Neural cell (in vitro differentiated cells): ENCODE results near the gene CDR2.

Experiments used
- POLR2AphosphoS5 ChIP-seq: IDR thresholded peaks from 2 replicates; pipeline ENCODE4 v1.6.1; 2012
- TF ChIP-seq, protein P1 (sequence below): fragments of 450-650 bp; IDR thresholded peaks from 2 replicates; pipeline ENCODE4 v1.5.1; 2014; ENCODE audit warnings: antibody characterized with exemption, mild to moderate bottlenecking, moderate library complexity; ENCODE audit not compliant: poor library complexity, severe bottlenecking
- TF ChIP-seq, protein P2 (sequence below): IDR thresholded peaks from 2 replicates; pipeline ENCODE4 v1.6.1; 2012; ENCODE audit warnings: borderline replicate concordance

DNA sequence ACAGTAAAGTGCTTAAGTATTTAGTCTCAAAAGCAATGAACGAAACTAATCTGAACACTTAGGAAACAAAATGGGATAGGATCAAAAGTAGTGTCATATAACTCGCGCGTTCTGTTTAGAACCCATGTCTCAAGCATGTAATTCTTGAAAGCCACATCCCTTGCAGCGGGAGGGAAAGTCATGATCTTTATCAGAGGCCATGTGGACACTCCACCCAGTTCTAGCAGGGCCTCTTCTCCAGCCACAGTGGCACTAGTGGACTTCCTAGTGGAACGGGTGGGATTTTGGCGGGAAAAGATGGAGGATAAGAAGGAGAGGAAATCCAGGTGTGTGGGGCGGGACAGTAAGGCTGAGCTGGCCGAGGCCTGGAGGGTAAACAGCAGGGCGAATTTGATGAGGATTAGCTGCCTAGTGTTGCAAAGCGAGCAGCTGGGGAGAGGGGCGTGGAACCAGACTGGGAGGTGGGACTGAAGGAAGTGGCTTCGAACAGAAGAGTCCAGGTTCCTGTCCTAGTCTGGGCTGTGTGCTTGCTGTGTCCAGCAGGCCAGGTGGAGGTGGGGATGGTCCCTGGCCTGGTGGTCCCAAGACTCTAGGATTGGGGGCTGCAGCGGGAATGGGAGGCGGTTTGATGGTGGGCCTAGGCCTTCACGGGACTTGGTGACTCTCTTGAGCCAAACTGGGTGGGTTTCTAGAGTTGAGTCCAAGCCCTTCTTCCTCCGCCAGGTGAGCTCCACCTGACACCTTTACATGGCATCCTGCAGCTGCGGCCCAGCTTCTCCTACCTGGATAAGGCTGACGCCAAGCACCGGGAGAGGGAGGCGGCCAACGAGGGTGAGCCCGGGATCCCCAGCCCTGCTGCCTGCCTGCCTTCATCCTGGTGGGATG lies 61.3 kb downstream of the CDR2 start:
- TF ChIP-seq, protein P1, sequence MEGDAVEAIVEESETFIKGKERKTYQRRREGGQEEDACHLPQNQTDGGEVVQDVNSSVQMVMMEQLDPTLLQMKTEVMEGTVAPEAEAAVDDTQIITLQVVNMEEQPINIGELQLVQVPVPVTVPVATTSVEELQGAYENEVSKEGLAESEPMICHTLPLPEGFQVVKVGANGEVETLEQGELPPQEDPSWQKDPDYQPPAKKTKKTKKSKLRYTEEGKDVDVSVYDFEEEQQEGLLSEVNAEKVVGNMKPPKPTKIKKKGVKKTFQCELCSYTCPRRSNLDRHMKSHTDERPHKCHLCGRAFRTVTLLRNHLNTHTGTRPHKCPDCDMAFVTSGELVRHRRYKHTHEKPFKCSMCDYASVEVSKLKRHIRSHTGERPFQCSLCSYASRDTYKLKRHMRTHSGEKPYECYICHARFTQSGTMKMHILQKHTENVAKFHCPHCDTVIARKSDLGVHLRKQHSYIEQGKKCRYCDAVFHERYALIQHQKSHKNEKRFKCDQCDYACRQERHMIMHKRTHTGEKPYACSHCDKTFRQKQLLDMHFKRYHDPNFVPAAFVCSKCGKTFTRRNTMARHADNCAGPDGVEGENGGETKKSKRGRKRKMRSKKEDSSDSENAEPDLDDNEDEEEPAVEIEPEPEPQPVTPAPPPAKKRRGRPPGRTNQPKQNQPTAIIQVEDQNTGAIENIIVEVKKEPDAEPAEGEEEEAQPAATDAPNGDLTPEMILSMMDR: no peak
- TF ChIP-seq, protein P2, sequence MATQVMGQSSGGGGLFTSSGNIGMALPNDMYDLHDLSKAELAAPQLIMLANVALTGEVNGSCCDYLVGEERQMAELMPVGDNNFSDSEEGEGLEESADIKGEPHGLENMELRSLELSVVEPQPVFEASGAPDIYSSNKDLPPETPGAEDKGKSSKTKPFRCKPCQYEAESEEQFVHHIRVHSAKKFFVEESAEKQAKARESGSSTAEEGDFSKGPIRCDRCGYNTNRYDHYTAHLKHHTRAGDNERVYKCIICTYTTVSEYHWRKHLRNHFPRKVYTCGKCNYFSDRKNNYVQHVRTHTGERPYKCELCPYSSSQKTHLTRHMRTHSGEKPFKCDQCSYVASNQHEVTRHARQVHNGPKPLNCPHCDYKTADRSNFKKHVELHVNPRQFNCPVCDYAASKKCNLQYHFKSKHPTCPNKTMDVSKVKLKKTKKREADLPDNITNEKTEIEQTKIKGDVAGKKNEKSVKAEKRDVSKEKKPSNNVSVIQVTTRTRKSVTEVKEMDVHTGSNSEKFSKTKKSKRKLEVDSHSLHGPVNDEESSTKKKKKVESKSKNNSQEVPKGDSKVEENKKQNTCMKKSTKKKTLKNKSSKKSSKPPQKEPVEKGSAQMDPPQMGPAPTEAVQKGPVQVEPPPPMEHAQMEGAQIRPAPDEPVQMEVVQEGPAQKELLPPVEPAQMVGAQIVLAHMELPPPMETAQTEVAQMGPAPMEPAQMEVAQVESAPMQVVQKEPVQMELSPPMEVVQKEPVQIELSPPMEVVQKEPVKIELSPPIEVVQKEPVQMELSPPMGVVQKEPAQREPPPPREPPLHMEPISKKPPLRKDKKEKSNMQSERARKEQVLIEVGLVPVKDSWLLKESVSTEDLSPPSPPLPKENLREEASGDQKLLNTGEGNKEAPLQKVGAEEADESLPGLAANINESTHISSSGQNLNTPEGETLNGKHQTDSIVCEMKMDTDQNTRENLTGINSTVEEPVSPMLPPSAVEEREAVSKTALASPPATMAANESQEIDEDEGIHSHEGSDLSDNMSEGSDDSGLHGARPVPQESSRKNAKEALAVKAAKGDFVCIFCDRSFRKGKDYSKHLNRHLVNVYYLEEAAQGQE: no peak
- TF ChIP-seq POLR2AphosphoS5: no peak
